HG03039 (cell line): ENCODE results near the gene ZBTB38.

Experiments
- ATAC-seq: cut with Tn5 transposase; IDR thresholded peaks from one replicate; pipeline ENCODE4 v1.9.1; 2021; ENCODE audit warnings: mild to moderate bottlenecking, moderate library complexity; ENCODE audit not compliant: unreplicated experiment

ZBTB38 gene

GRCh38 chr3:141386611-141387111 lies 18.4 kb downstream of the ZBTB38 start:
- no peak for ATAC-seq

DNA sequence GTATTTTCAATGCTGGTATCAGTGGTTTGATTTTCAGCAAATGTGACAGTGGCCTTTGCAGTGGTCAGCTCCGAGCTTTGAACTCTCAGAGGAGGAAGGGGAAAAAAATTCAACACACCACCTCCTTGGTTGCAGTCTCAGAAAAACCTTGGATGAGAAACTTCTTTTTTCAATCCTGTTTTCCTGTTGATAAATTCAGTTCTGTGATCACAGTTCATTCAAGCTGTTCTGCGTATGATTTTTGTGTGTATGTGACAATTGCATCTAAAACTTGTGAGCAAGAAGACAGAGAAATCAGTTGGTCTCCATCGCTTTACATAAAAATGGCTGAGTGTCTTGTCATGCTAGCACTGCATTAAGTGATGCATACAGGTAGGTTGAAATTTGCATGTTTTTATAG lies 19.2 kb downstream of the ZBTB38 start:
- ATAC-seq: no peak

- no peak for ATAC-seq
Measured at GRCh38 chr3:141388395-141388794, 20.1 kb downstream of the ZBTB38 start.

DNA sequence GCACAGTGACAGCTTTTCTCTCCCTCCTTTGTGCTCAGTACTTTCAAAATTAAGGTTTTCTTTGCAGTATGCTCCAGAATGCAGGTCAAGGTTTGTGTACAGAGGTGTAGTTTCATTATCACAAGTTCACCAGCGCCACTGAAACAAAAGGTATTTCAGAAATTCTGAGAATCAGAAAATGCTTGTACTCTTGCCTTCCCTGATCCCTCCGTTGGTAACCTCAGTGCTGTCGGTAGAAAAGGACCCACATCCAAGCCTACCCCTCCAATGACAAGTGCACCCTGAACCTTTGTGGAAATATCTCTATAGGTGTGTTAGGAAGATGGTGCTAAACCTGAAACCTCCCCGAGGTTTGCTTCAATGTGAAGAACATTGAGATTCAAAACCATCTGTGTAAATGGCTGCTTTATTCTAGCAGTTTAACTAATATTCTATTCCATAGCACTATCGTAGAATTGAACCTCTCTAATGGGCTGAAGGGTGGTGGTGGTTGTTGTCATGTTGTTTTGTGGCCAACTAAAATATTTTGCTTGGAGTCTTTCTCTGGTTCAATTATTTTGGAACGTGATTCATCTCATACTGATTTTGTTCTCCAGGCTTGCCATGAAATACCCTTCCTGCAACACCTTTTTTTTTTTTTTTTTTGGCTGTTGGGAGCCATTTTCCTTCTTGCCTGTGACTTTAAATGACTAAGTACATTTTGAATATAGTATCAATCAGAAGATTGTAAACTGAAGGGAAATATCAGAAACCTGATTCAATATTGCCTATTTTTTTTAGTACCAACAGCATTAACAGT lies 20.7 kb downstream of the ZBTB38 start:
- ATAC-seq: no peak

DNA sequence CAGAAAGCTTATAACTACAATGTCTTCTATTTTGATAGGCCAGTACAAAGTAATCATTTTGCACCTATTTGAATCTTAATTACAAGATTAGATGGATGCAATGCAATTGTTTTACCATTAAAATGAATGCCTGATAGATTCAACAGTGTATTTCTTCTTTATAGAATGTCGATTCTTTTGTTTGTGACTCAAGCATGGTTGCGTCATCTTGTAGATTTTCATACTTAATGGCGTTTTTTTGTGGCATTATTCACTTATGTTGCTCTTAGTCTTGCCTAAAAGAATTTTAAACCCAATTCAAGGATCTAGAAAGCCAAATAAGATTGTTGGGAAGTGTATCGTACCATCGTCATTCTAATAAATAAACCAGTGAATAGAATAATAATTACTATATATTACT lies 21.4 kb downstream of the ZBTB38 start:
- no peak for ATAC-seq

DNA sequence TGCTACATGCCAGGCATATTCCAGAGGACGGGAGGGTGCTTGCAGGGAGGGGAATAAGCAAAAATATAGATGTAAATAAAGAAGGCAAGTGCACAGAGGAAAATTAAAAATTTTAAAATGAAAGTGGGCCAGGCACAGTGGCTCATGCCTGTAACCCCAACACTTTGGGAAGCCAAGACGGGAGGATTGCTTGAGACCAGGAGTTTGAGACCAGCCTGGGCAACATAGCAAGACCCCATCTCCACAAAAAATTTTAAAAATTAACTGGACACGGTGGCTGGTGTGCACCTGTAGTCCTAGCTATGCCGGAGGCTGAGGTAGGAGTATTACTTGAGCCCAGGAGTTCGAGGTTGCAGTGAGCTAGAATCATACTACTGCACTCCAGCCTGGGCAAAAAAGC lies 22.4 kb downstream of the ZBTB38 start:
- no peak for ATAC-seq

DNA sequence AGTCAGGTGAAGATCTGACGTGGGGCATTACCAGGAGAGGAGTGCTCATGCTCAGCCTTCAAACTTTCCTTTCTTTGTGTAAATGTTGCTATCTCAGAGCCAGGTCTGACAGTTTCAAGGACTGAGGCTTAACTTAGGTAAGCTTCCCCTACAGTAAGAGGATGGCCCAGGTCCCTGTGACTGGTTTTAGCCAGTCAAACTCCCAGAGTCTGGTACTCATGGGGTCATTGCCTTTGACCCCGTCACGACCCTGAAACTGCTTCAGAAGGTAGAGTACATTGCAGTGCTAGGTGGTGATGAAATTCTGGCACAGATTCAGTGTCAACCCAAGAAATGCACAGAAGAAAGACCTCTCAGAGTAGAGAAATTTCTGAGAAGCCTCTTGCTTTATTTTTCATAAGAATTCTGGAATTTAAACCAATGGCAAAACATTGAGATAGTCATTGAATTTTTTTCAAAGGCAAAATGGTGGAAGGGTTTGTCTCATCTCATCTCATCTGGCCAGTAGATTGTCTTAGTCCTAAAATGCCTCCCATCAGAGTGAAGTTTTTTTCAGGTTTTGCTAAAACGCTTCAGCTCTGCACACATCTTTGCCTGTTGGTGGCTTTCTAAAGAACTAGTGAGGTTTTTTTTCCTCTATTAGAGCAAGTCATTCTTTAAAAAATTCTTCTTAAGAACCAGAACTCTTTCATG lies 23.1 kb downstream of the ZBTB38 start:
- no peak for ATAC-seq

DNA sequence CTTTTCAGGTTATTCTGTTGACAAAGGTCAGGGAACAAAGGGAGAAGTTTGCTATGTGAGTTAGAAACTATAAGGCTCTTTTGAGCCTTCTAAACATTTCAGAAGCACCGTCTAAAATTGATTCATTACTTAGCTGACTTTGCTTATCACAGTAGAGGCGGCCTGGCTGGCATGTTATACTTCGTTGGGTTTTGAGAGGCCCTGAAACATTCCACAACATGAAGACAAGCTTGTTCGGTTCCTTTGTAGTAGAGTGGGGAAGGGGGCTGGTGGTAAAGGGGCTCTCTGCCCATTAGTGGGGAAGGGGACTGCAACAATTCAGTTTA lies 23.6 kb downstream of the ZBTB38 start:
- no peak for ATAC-seq

DNA sequence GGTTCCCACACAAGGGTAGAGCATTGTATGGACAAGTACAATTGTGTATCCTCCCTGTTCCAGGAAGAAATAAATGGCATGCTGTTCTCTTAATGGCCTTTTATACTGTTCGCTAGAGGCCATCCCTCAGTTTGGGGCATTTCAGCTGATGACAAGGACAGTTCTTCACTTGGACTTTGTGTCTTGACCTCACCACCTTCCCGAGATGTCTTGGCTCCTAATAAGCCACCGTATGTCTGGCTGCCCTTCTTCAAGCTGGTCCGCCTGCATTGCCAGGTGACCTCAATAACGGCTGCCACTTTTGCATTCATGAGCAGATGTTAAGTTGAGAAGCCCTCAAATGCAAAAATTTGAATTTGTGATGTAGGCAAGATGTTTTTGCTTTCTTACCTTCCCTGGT lies 24.1 kb downstream of the ZBTB38 start:
- no peak for ATAC-seq

DNA sequence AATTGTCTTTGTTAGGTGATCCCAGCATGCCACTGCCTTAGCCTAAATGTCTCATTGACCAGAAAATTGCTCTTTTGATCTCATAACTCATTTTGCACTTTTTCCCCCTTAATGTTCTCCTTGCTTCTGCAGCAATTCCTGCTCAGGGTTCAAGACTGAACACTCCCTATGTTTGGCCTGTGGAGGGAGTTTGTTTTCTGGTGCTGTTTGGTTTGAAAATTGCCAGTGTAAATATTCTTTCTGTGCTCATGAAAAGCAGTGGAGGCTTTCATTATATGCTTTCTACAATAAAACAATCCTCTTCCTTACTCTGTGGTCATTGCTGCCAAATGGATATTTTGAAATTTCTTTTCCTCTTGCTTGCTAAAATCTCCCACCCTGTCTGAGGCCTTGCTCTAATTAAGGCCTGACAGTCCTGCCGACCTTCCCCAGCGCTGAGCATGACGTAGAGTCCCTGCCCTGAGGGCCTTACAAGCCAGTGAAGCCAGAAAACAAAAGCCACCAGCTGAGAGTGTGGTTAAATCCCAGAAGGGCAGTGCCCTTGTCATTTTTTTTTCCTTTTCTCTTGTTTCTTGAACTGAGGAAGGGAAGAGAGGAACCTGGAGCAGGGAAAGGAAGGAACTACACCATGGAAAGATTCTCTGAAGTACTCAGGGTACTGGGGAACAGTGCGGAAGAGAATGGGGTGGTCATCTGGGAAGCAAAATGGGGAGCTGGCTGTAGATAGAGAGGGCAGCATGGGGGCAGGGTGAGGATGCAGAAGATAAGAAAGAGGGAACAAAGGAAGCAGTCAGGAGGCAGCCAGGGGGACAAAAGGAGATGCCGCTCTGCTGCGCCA lies 24.8 kb downstream of the ZBTB38 start:
- no peak for ATAC-seq

GRCh38 chr3:141393735-141394076 lies 25.4 kb downstream of the ZBTB38 start:
- ATAC-seq: no peak

DNA sequence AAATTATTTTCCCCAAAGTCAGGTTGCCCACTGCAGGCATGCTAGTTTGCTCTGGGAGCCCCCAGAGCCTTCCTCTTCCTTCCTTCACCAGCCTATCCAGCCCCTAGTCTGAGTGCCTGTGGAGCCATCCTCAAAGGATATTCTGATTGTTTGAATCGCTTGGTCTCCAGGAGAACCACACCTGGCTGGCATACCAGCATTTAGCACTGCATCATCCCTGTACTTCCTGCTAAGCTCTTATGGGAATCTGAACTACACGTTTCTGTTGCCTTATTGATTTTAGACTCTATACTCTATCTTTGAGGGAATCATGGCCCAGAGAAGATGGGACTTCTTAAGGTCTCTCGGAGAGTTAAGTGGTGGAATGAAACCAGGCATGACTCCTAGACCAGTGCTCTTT lies 26.3 kb downstream of the ZBTB38 start:
- no peak for ATAC-seq

GRCh38 chr3:141395005-141395589 lies 26.8 kb downstream of the ZBTB38 start:
- ATAC-seq: no peak

GRCh38 chr3:141397996-141398395 lies 29.7 kb downstream of the ZBTB38 start:
- no peak for ATAC-seq

DNA sequence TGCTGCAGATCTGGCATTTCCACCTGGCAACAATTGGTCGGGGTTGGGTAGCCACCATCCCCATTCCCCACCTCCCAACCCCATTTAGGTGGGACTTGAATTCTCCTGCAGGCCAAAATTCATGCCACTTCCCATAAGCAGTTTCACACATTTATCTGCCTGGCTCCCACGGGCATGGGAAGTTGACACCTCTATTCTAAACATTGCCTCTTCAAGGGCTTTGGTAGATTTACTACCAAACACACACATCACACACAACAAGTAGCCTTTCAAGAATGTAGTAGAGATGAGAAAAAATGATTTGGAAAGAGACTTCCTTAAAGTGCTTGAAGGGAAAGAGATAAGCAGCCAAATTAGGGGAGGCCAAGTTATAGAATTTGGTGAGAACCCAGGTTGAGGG lies 30.9 kb downstream of the ZBTB38 start:
- ATAC-seq: no peak

DNA sequence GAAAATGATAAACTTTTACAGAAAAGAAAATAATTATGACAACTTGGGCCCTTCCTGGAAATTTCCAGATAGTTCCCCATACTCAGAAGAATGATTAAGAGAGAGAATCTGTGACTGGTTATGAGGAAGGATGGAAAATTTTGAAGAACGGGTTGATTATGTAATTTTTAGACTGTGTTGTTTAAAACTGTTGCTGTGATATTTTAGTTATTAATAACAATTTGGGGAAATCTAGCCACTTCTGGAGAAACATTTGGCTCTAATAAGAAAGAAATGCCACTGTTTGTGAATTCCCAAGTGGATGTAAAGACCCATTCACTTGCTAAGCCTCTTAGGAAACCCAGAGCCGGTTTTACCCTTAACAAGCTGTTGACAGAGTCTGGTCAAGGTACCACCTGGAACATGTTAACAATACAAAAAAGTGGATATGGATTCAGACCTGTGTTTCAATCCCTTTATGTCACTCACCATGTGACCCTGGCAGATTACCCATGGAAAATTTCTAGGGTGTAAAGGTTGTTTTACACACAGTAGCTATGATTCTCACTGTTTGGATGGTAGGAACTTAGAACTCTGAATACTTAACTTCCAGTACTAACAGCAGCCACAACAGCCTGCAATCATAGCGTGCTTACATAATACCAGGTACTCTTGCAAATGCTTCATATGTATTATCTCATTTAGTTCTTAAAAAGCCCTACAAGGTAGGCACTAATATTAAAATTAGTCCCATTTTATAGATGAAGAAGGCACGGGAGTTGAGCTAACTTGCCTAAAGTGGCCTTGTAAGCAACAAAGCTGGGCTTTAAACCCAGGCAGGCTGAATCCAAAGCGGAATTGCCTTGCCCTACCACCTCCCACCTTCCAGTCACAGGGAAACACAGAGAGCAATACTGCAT lies 32.0 kb downstream of the ZBTB38 start:
- ATAC-seq: no peak

- no peak for ATAC-seq
Measured at GRCh38 chr3:141401095-141401494, 32.8 kb downstream of the ZBTB38 start.

DNA sequence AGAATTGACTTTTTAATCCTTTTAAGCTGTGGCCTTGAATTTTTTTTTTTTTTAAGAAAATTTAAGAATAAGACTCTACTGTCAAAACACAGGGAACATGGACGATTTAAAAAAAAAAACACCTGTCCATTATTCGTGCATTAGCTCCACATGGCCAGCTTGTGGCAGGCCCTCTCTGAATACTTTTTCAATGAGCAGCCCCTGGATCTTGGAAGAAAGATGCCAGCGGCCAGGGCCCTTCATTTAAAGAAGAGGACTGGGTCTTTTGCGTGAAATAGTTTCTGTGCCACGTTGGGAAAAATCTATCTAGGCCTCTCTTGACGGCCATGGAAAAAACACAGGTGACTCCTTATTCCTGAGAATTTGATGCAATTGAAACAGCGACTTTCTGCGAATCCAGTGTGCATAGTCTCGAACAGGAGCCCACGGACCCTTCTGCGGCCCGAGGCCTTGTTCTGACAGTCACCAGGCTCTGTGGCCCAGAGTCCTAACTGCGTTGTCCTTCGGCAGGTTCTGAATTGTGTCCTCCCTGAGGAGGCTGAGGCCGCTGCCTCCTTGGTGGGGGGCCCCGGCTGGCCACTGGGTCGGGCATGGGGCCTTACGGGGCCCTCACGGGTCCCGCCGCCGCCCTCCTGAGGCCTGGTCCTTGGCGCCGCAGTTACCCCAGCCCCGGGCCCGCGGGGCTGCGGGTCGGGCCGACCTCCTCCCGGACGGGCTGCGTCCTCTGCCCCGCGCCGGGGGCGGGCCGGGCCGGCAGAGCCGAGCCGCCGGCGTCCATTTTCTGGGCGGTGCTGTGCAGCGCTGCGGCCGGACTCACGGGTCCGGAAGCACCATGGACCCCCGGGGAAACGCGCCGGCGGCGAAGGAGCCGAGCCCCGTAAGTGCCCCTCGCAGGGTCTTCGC lies 33.5 kb downstream of the ZBTB38 start:
- peak; percentile 55 for ATAC-seq

DNA sequence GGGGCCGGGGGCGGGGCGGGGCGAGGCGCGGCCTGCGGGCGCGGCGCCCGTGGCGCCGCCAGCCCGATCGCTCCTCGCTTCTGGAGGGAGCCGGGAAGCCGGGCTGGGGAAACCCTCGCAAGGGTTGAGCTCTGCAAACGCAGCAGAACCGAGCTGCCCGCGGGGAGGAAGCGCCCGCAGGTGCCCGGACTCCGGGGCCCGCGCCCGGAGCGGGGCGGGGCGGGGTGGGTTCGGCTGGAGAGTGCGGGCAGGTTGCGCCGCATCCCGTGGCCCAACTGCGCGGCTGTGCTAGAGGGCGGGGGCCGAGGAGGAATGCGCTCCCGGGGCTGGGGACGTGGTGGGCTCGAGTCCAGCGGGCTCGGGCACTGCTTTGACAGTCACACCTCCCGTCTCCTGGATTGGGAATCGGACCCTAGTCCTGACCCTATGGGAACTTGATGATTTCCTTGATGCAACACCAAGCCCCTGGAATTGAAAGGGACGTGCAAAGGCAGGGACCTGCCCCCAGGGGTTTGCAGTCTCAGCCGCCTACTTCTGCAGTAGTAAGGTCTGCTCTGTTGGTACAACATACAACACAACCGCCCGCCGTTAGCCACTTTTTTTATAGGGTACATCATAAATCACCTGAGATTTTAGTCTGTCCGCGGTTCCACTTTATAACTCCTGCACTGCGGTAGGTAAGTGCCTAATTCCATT lies 34.3 kb downstream of the ZBTB38 start:
- ATAC-seq: peak; percentile 38
